Naive thymus-derived CD4-positive, alpha-beta T cell (primary cell): ENCODE results near the gene TMED10. TPM values are rescaled to one million over a fixed set of nuclear protein-coding genes. Genes with fewer than 3 reads are reported as not detected.

ENCODE experiments used
- ATAC-seq: fragments of 150-1000 bp; cut with Tn5 transposase; 2 replicates; pipeline ENCODE4 v1.10.0; 2021; ENCODE audit warnings: mild to moderate bottlenecking, moderate library complexity
- CTCF ChIA-PET: fragments of 350-600 bp; sonication (Branson Sonifier 250); formaldehyde crosslinking; loops from one replicate; lab custom pipeline; 2021; ENCODE audit warnings: antibody characterized with exemption; lab: Charles Lee
- POLR2A ChIA-PET: fragments of 350-600 bp; sonication (Branson Sonifier 250); formaldehyde crosslinking; loops from one replicate; lab custom pipeline; 2021; ENCODE audit warnings: antibody characterized with exemption, inconsistent platforms; lab: Charles Lee
- DNase-seq, 9 donors: peaks; one replicate each; pipeline versions ENCODE4 v3.0.0 to v3.0.0-alpha.2; 2020 to 2022; ENCODE audit warnings: mixed read lengths in 1 of 9
- H3K27ac ChIP-seq: one replicate; pipeline ENCODE4 v1.7.0; 2013; ENCODE audit warnings: mild to moderate bottlenecking, low read depth, low read length, moderate library complexity
- H3K27me3 ChIP-seq, 2 donors: one replicate each; pipeline ENCODE4 v1.7.0; 2013; ENCODE audit warnings: low read length in 2 of 2, mild to moderate bottlenecking in 2 of 2, moderate library complexity in 2 of 2; ENCODE audit not compliant: control insufficient read depth in 2 of 2, insufficient read depth in 2 of 2
- H3K36me3 ChIP-seq, 3 experiments: 1 replicate in 2 of 3; 2 replicates in 1 of 3; pipeline ENCODE4 v1.7.0; 2013; ENCODE audit warnings: low read length in 3 of 3, mild to moderate bottlenecking in 3 of 3, moderate library complexity in 1 of 3; ENCODE audit not compliant: insufficient read depth in 3 of 3, control insufficient read depth in 2 of 3
- H3K4me1 ChIP-seq, 2 donors: one replicate each; pipeline ENCODE4 v1.7.0; 2013; ENCODE audit warnings: low read length in 2 of 2, mild to moderate bottlenecking in 2 of 2, moderate library complexity in 1 of 2; ENCODE audit not compliant: control insufficient read depth in 2 of 2, insufficient read depth in 2 of 2
- H3K4me3 ChIP-seq: 2 replicates; pipeline ENCODE4 v1.7.0; 2013; ENCODE audit warnings: mild to moderate bottlenecking, low read length
- H3K9me3 ChIP-seq, 3 experiments: 1 replicate in 2 of 3; 2 replicates in 1 of 3; pipeline ENCODE4 v1.7.0; 2013; ENCODE audit warnings: low read length in 3 of 3; ENCODE audit not compliant: control insufficient read depth in 2 of 3
- H3K27ac Mint-ChIP-seq, 9 donors: one replicate each; pipeline ENCODE4 v1.8.0; 2020 to 2022; ENCODE audit warnings: mixed read lengths in 9 of 9, mild to moderate bottlenecking in 8 of 9, moderate library complexity in 5 of 9, inconsistent platforms in 2 of 9
- H3K27me3 Mint-ChIP-seq, 5 donors: one replicate each; pipeline ENCODE4 v1.8.0; 2021 to 2022; ENCODE audit warnings: mixed read lengths in 5 of 5, mild to moderate bottlenecking in 1 of 5
- H3K36me3 Mint-ChIP-seq, 5 donors: one replicate each; pipeline ENCODE4 v1.8.0; 2020 to 2022; ENCODE audit warnings: mixed read lengths in 5 of 5, mild to moderate bottlenecking in 3 of 5, inconsistent platforms in 1 of 5
- H3K4me1 Mint-ChIP-seq, 7 donors: one replicate each; pipeline ENCODE4 v1.8.0; 2020 to 2022; ENCODE audit warnings: mixed read lengths in 7 of 7, mild to moderate bottlenecking in 3 of 7, inconsistent platforms in 1 of 7
- H3K4me3 Mint-ChIP-seq, 10 donors: one replicate each; pipeline ENCODE4 v1.8.0; 2020 to 2022; ENCODE audit warnings: mild to moderate bottlenecking in 10 of 10, mixed read lengths in 10 of 10, moderate library complexity in 6 of 10, inconsistent platforms in 2 of 10
- H3K9me3 Mint-ChIP-seq, 11 donors: one replicate each; pipeline ENCODE4 v1.8.0; 2020 to 2022; ENCODE audit warnings: mixed read lengths in 11 of 11, mild to moderate bottlenecking in 4 of 11, inconsistent platforms in 1 of 11, moderate library complexity in 1 of 11
- intact Hi-C, 2 donors: fragments of 100-400 bp; cut with micrococcal nuclease; formaldehyde crosslinking; loops; one replicate each; pipeline ENCODE4 v1.15.1; 2023
- polyA plus RNA-seq, 2 donors: library from polyadenylated mRNA; unstranded; fragments of 300-500 nt; fragmentation: Illumina TruSeq; gene quantifications; one replicate each; pipeline ENCODE4 v1.2.3, GENCODE V29; 2021
- total RNA-seq, 6 experiments: library from RNA in 5 of 6; stranded (reverse) in 5 of 6; gene quantifications; 1 replicate in 5 of 6; 2 replicates in 1 of 6; pipeline ENCODE4 v1.2.3 and lab custom pipeline; 2021 to 2026

TMED10 gene
- total and polyA plus RNA-seq, 7 experiments from 2014 or later: 155 to 245 (median 179) TPM

- Mint-ChIP-seq H3K9me3 (no peaks in the 10 kb centered on the region), H3K27ac (no peak overlapping the region), H3K4me3 (no peak overlapping the region), H3K27me3 (peaks cover 0 to 21% (median 0%) of the 10 kb centered on the region in 5 donors), H3K4me1 (peaks cover 12 to 36% (median 21%) of the 10 kb centered on the region in 7 donors), H3K36me3 (peaks cover 0 to 1% (median 0%) of the 10 kb centered on the region in 5 donors)
- ATAC-seq: no peak
- Histone ChIP-seq H3K4me1 (peaks cover 18 to 23% of the 10 kb centered on the region in 2 donors), H3K4me3 (no peak overlapping the region), H3K27me3 (no peaks in the 10 kb centered on the region), H3K27ac (no peak overlapping the region), H3K9me3 (no peaks in the 10 kb centered on the region), H3K36me3 (no peaks in the 10 kb centered on the region)
- DNase-seq: no peak
- POLR2A ChIA-PET: interaction anchor here (0.6 kb wide), 1 partner anchor 33 kb away, joined by 4 read pairs; no protein-coding TSS in a partner anchor
- intact Hi-C loops: no loop called here
- CTCF ChIA-PET: interaction anchor here (0.6 to 1.5 kb wide), 3 partner anchors 14 to 87 kb away, joined by 3 read pairs; no protein-coding TSS in a partner anchor
Observed at GRCh38 chr14:75217508-75218206, 41.2 kb upstream of the TMED10 start.

GRCh38 chr14:75216427-75217006 lies 40.1 kb upstream of the TMED10 start:
- no peak overlapping the region for H3K27ac Mint-ChIP-seq
- Histone ChIP-seq H3K36me3 (no peaks in the 10 kb centered on the region), H3K27ac (no peak overlapping the region), H3K4me3 (no peak overlapping the region), H3K4me1 (peaks cover 18 to 23% of the 10 kb centered on the region in 2 donors), H3K9me3 (no peaks in the 10 kb centered on the region), H3K27me3 (no peaks in the 10 kb centered on the region)
- peaks cover 12 to 32% (median 21%) of the 10 kb centered on the region in 7 donors for H3K4me1 Mint-ChIP-seq
- intact Hi-C loops: no loop called here
- ATAC-seq: no peak
- peaks cover 0 to 20% (median 0%) of the 10 kb centered on the region in 5 donors for H3K27me3 Mint-ChIP-seq
- H3K9me3 Mint-ChIP-seq: no peaks in the 10 kb centered on the region
- H3K4me3 Mint-ChIP-seq: peak overlapping the region in 1 of 10 donors; percentile 58
- H3K36me3 Mint-ChIP-seq: peaks cover 0 to 1% (median 0%) of the 10 kb centered on the region in 5 donors
- ChIA-PET CTCF (interaction anchor here (0.6 to 1.5 kb wide), 3 partner anchors 16 to 1168 kb away, joined by 3 read pairs; no protein-coding TSS in a partner anchor), POLR2A (interaction anchor here (0.7 kb wide), 1 partner anchor 677 kb away, joined by 3 read pairs; no protein-coding TSS in a partner anchor)
- no peak for DNase-seq

- H3K27ac Mint-ChIP-seq: peak overlapping the region in 2 of 9 donors; percentile 38 to 46
- intact Hi-C loops: no loop called here
- no peak overlapping the region for H3K4me3 ChIP-seq
- H3K9me3 ChIP-seq: no peaks in the 10 kb centered on the region
- peaks cover 0 to 20% (median 0%) of the 10 kb centered on the region in 5 donors for H3K27me3 Mint-ChIP-seq
- H3K27me3 ChIP-seq: no peaks in the 10 kb centered on the region
- ChIA-PET POLR2A (interaction anchor here (0.7 kb wide), 1 partner anchor 676 kb away, joined by 3 read pairs; no protein-coding TSS in a partner anchor), CTCF (no interaction called here)
- peaks cover 0 to 1% (median 0%) of the 10 kb centered on the region in 5 donors for H3K36me3 Mint-ChIP-seq
- DNase-seq (no peak), ATAC-seq (no peak)
- H3K36me3 ChIP-seq: no peaks in the 10 kb centered on the region
- no peaks in the 10 kb centered on the region for H3K9me3 Mint-ChIP-seq
- no peak overlapping the region for H3K27ac ChIP-seq
- H3K4me1 ChIP-seq: peaks cover 18 to 23% of the 10 kb centered on the region in 2 donors
- H3K4me3 Mint-ChIP-seq: peak overlapping the region in 8 of 10 donors; percentile 37 to 66 (median 55)
- peaks cover 12 to 32% (median 21%) of the 10 kb centered on the region in 7 donors for H3K4me1 Mint-ChIP-seq
Observed at GRCh38 chr14:75215520-75215919, 39.1 kb upstream of the TMED10 start.

- Mint-ChIP-seq H3K27ac (peak overlapping the region in 1 of 9 donors; percentile 47), H3K27me3 (peaks cover 0 to 17% (median 0%) of the 10 kb centered on the region in 5 donors), H3K4me1 (peaks cover 12 to 32% (median 21%) of the 10 kb centered on the region in 7 donors), H3K9me3 (peaks cover 0 to 1% (median 0%) of the 10 kb centered on the region in 11 donors), H3K4me3 (peak overlapping the region in 1 of 10 donors; percentile 37), H3K36me3 (peaks cover 0 to 6% (median 0%) of the 10 kb centered on the region in 5 donors)
- no peak for DNase-seq
- POLR2A ChIA-PET: interaction anchor here (0.6 to 1.0 kb wide), 2 partner anchors 18 to 34 kb away, joined by 3 read pairs; no protein-coding TSS in a partner anchor
- Histone ChIP-seq H3K4me3 (no peak overlapping the region), H3K9me3 (no peaks in the 10 kb centered on the region), H3K36me3 (no peaks in the 10 kb centered on the region), H3K27ac (no peak overlapping the region), H3K4me1 (peaks cover 18 to 23% of the 10 kb centered on the region in 2 donors), H3K27me3 (no peaks in the 10 kb centered on the region)
- no peak for ATAC-seq
- intact Hi-C loops: no loop called here
- CTCF ChIA-PET: interaction anchor here (0.7 kb wide), 1 partner anchor 91 kb away, joined by 3 read pairs; no protein-coding TSS in a partner anchor
Observed at GRCh38 chr14:75214558-75214957, 38.1 kb upstream of the TMED10 start.

- CTCF ChIA-PET: no interaction called here
- intact Hi-C loops: no loop called here
Observed at GRCh38 chr14:75213172-75213571, 36.8 kb upstream of the TMED10 start.

GRCh38 chr14:75208843-75209242 lies 32.4 kb upstream of the TMED10 start:
- Histone ChIP-seq H3K27ac (no peak overlapping the region), H3K4me1 (no peaks in the 10 kb centered on the region), H3K27me3 (no peaks in the 10 kb centered on the region), H3K36me3 (no peaks in the 10 kb centered on the region), H3K9me3 (no peaks in the 10 kb centered on the region), H3K4me3 (no peak overlapping the region)
- intact Hi-C loops: no loop called here
- no peak for ATAC-seq
- Mint-ChIP-seq H3K4me3 (no peak overlapping the region), H3K27ac (peak overlapping the region in 1 of 9 donors; percentile 34), H3K4me1 (peaks cover 0 to 21% (median 7%) of the 10 kb centered on the region in 7 donors), H3K27me3 (peaks cover 0 to 8% (median 0%) of the 10 kb centered on the region in 5 donors), H3K9me3 (peaks cover 0 to 1% (median 0%) of the 10 kb centered on the region in 11 donors), H3K36me3 (peaks cover 0 to 6% (median 0%) of the 10 kb centered on the region in 5 donors)
- ChIA-PET POLR2A (interaction anchor here (0.6 kb wide), 1 partner anchor 26 kb away, joined by 3 read pairs; no protein-coding TSS in a partner anchor), CTCF (no interaction called here)
- DNase-seq: no peak

More at GRCh38 chr14:75213172-75213571, 36.8 kb upstream of the TMED10 start:
- Histone ChIP-seq H3K27ac (no peak overlapping the region), H3K36me3 (no peaks in the 10 kb centered on the region), H3K4me3 (no peak overlapping the region), H3K27me3 (no peaks in the 10 kb centered on the region), H3K9me3 (no peaks in the 10 kb centered on the region), H3K4me1 (peaks cover 18 to 23% of the 10 kb centered on the region in 2 donors)
- Mint-ChIP-seq H3K4me3 (peak overlapping the region in 1 of 10 donors; percentile 17), H3K27ac (peak overlapping the region in 1 of 9 donors; percentile 65), H3K27me3 (peaks cover 0 to 15% (median 0%) of the 10 kb centered on the region in 5 donors), H3K9me3 (peaks cover 0 to 1% (median 0%) of the 10 kb centered on the region in 11 donors), H3K36me3 (peaks cover 0 to 6% (median 0%) of the 10 kb centered on the region in 5 donors), H3K4me1 (peaks cover 12 to 32% (median 21%) of the 10 kb centered on the region in 7 donors)
- ATAC-seq (no peak), DNase-seq (no peak)
- POLR2A ChIA-PET: interaction anchor here (0.6 kb wide), 1 partner anchor 167 kb away, joined by 3 read pairs; no protein-coding TSS in a partner anchor
